HEK293 (cell line): ENCODE data around the gene NR3C1.

Experiments used
- AEBP2 ChIP-seq: fragments of 450-650 bp; formaldehyde crosslinking; IDR thresholded peaks from 2 replicates; pipeline ENCODE4 v1.5.1; 2016; ENCODE audit warnings: missing biosample characterization, missing genetic modification characterization, borderline replicate concordance
- BCL11B ChIP-seq: fragments of 450-650 bp; formaldehyde crosslinking; IDR thresholded peaks from 2 replicates; pipeline ENCODE4 v1.5.1; 2016; ENCODE audit warnings: low read depth, missing biosample characterization, missing genetic modification characterization
- CTCF ChIP-seq: fragments of 450-650 bp; formaldehyde crosslinking; IDR thresholded peaks from 2 replicates; pipeline ENCODE4 v1.5.1; 2016; ENCODE audit warnings: missing biosample characterization, missing genetic modification characterization
- KLF16 ChIP-seq: fragments of 450-650 bp; formaldehyde crosslinking; IDR thresholded peaks from 2 replicates; pipeline ENCODE4 v1.5.1; 2017; ENCODE audit warnings: missing biosample characterization, missing genetic modification characterization
- ZBTB49 ChIP-seq: fragments of 450-650 bp; formaldehyde crosslinking; IDR thresholded peaks from 2 replicates; pipeline ENCODE4 v1.5.1; 2016; ENCODE audit warnings: missing biosample characterization, missing genetic modification characterization, low read depth
- ZBTB8A ChIP-seq: fragments of 450-650 bp; formaldehyde crosslinking; IDR thresholded peaks from 2 replicates; pipeline ENCODE4 v1.5.1; 2016; ENCODE audit warnings: missing biosample characterization, missing genetic modification characterization
- ZNF10 ChIP-seq: fragments of 450-650 bp; formaldehyde crosslinking; IDR thresholded peaks from 2 replicates; pipeline ENCODE4 v1.5.1; 2017; ENCODE audit warnings: missing biosample characterization, missing genetic modification characterization
- ZNF121 ChIP-seq: fragments of 450-650 bp; formaldehyde crosslinking; IDR thresholded peaks from 2 replicates; pipeline ENCODE4 v1.5.1; 2016; ENCODE audit warnings: missing biosample characterization, missing genetic modification characterization
- ZNF132 ChIP-seq: fragments of 450-650 bp; formaldehyde crosslinking; IDR thresholded peaks from 2 replicates; pipeline ENCODE4 v1.5.1; 2017; ENCODE audit warnings: missing biosample characterization, missing genetic modification characterization, borderline replicate concordance
- ZNF274 ChIP-seq, 2 experiments: fragments of 200-500 bp in 1 of 2; fragments of 450-650 bp in 1 of 2; sonication (Bioruptor generic) in 1 of 2; formaldehyde crosslinking in 1 of 2; IDR thresholded peaks; 2 replicates each; pipeline versions ENCODE4 v1.5.1 to v1.6.1; 2014 to 2016; ENCODE audit warnings: borderline replicate concordance in 1 of 2, inconsistent platforms in 1 of 2, low read length in 1 of 2, missing biosample characterization in 1 of 2, missing genetic modification characterization in 1 of 2
- ZNF747 ChIP-seq: fragments of 450-650 bp; formaldehyde crosslinking; IDR thresholded peaks from 2 replicates; pipeline ENCODE4 v1.5.1; 2016; ENCODE audit warnings: missing biosample characterization, missing genetic modification characterization
- TF ChIP-seq, protein P1 (sequence below): fragments of 450-650 bp; IDR thresholded peaks from 2 replicates; pipeline ENCODE4 v1.5.1; 2018; ENCODE audit warnings: missing biosample characterization, missing genetic modification characterization
- TF ChIP-seq, protein P2 (sequence below): fragments of 450-650 bp; formaldehyde crosslinking; IDR thresholded peaks from 2 replicates; pipeline ENCODE4 v1.5.1; 2016; ENCODE audit warnings: missing biosample characterization, missing genetic modification characterization

GRCh38 chr5:143238620-143239019, 164.9 kb downstream of the NR3C1 start:
- TF ChIP-seq CTCF (tag by site-specific recombination) (no peak), KLF16 (tag by site-specific recombination) (no peak), ZNF121 (tag by site-specific recombination) (no peak), ZNF274 (IDR thresholded peaks at IDR 0.05; ENCODE audit: low read length) (no peak), ZNF274 (tag by site-specific recombination; IDR thresholded peaks at IDR 0.05; ENCODE audit: borderline replicate concordance) (no peak), ZBTB8A (tag by site-specific recombination) (no peak), ZNF747 (tag by site-specific recombination) (no peak), AEBP2 (tag by site-specific recombination) (no peak), BCL11B (tag by site-specific recombination) (no peak), ZNF132 (tag by site-specific recombination) (no peak), ZNF10 (tag by site-specific recombination) (no peak), ZBTB49 (tag by site-specific recombination) (no peak)
- TF ChIP-seq, protein P1, sequence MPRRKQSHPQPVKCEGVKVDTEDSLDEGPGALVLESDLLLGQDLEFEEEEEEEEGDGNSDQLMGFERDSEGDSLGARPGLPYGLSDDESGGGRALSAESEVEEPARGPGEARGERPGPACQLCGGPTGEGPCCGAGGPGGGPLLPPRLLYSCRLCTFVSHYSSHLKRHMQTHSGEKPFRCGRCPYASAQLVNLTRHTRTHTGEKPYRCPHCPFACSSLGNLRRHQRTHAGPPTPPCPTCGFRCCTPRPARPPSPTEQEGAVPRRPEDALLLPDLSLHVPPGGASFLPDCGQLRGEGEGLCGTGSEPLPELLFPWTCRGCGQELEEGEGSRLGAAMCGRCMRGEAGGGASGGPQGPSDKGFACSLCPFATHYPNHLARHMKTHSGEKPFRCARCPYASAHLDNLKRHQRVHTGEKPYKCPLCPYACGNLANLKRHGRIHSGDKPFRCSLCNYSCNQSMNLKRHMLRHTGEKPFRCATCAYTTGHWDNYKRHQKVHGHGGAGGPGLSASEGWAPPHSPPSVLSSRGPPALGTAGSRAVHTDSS (tag by site-specific recombination) = no peak
- TF ChIP-seq, protein P2, sequence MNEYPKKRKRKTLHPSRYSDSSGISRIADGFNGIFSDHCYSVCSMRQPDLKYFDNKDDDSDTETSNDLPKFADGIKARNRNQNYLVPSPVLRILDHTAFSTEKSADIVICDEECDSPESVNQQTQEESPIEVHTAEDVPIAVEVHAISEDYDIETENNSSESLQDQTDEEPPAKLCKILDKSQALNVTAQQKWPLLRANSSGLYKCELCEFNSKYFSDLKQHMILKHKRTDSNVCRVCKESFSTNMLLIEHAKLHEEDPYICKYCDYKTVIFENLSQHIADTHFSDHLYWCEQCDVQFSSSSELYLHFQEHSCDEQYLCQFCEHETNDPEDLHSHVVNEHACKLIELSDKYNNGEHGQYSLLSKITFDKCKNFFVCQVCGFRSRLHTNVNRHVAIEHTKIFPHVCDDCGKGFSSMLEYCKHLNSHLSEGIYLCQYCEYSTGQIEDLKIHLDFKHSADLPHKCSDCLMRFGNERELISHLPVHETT (tag by site-specific recombination) = no peak
